ENCODE measurements around the gene STK40. TPM values are rescaled to one million over a fixed set of nuclear protein-coding genes. Genes with fewer than 3 reads are reported as not detected.

STK40 gene
- total and polyA plus RNA-seq, 2 experiments from 2014 or later, result 8.1 to 20.2 TPM

DNA sequence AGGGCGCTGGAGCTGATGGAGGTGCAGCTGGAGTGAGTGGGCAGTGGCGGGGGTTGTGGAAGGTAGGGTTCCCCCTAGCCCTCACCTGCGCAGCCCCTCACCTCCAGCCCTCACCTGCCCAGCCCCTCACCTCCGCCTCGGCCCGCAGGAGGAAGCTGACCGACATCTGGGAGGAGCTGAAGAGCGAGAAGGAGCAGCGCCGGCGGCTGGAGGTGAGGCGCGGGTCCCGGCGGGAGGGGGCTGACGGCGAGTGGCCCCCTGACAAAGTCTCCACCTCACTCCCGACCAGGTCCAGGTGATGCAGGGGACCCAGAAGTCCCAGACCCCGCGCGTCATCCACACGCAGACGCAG is 65.0 kb downstream of the STK40 start:
- H3K4me1 ChIP-seq (ENCODE audit: insufficient read depth), result peaks cover 18% of the 10 kb centered on the region
- ATAC-seq (peak; percentile 7), DNase-seq (ENCODE audit: low spot score) (peak; percentile 68)
- no peaks in the 10 kb centered on the region for H4K20me1 ChIP-seq (replicated peaks; ENCODE audit: insufficient read depth)
- Mint-ChIP-seq H3K27ac (peak overlapping the region; percentile 54), H3K36me3 (ENCODE audit: low read depth) (peaks cover under 1% of the 10 kb centered on the region), H3K27me3 (ENCODE audit: insufficient read depth, low read depth, poor library complexity) (peaks cover 35% of the 10 kb centered on the region), H3K4me3 (peak overlapping the region; percentile 80), H3K4me1 (peaks cover 15% of the 10 kb centered on the region), H3K9me3 (no peaks in the 10 kb centered on the region)
- no peaks in the 10 kb centered on the region for H3K36me3 ChIP-seq (ENCODE audit: insufficient read depth)
- H3K27ac ChIP-seq (ENCODE audit: low read depth), result peak overlapping the region; percentile 90
- peak overlapping the region; percentile 88 for H3K4me3 ChIP-seq
- H3K9me2 ChIP-seq (ENCODE audit: insufficient read depth), result no peaks in the 10 kb centered on the region; the same call in 1 of the 2 replicates
- peak overlapping the region; percentile 94 for H3K4me2 ChIP-seq
- no peaks in the 10 kb centered on the region for H3K79me2 ChIP-seq (replicated peaks; ENCODE audit: insufficient read depth)
- TF ChIP-seq POLR2AphosphoS5 (IDR thresholded peaks at IDR 0.05; ENCODE audit: low read depth), result no peak
- TF ChIP-seq, protein P1, sequence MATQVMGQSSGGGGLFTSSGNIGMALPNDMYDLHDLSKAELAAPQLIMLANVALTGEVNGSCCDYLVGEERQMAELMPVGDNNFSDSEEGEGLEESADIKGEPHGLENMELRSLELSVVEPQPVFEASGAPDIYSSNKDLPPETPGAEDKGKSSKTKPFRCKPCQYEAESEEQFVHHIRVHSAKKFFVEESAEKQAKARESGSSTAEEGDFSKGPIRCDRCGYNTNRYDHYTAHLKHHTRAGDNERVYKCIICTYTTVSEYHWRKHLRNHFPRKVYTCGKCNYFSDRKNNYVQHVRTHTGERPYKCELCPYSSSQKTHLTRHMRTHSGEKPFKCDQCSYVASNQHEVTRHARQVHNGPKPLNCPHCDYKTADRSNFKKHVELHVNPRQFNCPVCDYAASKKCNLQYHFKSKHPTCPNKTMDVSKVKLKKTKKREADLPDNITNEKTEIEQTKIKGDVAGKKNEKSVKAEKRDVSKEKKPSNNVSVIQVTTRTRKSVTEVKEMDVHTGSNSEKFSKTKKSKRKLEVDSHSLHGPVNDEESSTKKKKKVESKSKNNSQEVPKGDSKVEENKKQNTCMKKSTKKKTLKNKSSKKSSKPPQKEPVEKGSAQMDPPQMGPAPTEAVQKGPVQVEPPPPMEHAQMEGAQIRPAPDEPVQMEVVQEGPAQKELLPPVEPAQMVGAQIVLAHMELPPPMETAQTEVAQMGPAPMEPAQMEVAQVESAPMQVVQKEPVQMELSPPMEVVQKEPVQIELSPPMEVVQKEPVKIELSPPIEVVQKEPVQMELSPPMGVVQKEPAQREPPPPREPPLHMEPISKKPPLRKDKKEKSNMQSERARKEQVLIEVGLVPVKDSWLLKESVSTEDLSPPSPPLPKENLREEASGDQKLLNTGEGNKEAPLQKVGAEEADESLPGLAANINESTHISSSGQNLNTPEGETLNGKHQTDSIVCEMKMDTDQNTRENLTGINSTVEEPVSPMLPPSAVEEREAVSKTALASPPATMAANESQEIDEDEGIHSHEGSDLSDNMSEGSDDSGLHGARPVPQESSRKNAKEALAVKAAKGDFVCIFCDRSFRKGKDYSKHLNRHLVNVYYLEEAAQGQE (IDR thresholded peaks at IDR 0.05; ENCODE audit: unreplicated experiment), result no peak
- TF ChIP-seq, protein P2, sequence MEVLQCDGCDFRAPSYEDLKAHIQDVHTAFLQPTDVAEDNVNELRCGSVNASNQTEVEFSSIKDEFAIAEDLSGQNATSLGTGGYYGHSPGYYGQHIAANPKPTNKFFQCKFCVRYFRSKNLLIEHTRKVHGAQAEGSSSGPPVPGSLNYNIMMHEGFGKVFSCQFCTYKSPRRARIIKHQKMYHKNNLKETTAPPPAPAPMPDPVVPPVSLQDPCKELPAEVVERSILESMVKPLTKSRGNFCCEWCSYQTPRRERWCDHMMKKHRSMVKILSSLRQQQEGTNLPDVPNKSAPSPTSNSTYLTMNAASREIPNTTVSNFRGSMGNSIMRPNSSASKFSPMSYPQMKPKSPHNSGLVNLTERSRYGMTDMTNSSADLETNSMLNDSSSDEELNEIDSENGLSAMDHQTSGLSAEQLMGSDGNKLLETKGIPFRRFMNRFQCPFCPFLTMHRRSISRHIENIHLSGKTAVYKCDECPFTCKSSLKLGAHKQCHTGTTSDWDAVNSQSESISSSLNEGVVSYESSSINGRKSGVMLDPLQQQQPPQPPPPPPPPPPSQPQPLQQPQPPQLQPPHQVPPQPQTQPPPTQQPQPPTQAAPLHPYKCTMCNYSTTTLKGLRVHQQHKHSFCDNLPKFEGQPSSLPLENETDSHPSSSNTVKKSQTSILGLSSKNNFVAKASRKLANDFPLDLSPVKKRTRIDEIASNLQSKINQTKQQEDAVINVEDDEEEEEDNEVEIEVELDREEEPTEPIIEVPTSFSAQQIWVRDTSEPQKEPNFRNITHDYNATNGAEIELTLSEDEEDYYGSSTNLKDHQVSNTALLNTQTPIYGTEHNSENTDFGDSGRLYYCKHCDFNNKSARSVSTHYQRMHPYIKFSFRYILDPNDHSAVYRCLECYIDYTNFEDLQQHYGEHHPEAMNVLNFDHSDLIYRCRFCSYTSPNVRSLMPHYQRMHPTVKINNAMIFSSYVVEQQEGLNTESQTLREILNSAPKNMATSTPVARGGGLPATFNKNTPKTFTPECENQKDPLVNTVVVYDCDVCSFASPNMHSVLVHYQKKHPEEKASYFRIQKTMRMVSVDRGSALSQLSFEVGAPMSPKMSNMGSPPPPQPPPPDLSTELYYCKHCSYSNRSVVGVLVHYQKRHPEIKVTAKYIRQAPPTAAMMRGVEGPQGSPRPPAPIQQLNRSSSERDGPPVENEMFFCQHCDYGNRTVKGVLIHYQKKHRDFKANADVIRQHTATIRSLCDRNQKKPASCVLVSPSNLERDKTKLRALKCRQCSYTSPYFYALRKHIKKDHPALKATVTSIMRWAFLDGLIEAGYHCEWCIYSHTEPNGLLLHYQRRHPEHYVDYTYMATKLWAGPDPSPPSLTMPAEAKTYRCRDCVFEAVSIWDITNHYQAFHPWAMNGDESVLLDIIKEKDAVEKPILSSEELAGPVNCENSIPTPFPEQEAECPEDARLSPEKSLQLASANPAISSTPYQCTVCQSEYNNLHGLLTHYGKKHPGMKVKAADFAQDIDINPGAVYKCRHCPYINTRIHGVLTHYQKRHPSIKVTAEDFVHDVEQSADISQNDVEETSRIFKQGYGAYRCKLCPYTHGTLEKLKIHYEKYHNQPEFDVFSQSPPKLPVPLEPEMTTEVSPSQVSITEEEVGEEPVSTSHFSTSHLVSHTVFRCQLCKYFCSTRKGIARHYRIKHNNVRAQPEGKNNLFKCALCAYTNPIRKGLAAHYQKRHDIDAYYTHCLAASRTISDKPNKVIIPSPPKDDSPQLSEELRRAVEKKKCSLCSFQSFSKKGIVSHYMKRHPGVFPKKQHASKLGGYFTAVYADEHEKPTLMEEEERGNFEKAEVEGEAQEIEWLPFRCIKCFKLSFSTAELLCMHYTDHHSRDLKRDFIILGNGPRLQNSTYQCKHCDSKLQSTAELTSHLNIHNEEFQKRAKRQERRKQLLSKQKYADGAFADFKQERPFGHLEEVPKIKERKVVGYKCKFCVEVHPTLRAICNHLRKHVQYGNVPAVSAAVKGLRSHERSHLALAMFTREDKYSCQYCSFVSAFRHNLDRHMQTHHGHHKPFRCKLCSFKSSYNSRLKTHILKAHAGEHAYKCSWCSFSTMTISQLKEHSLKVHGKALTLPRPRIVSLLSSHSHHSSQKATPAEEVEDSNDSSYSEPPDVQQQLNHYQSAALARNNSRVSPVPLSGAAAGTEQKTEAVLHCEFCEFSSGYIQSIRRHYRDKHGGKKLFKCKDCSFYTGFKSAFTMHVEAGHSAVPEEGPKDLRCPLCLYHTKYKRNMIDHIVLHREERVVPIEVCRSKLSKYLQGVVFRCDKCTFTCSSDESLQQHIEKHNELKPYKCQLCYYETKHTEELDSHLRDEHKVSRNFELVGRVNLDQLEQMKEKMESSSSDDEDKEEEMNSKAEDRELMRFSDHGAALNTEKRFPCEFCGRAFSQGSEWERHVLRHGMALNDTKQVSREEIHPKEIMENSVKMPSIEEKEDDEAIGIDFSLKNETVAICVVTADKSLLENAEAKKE (CRISPR knock-in tag; IDR thresholded peaks at IDR 0.05), result no peak
- no peak for TF ChIP-seq STAT1 (IDR thresholded peaks at IDR 0.05; ENCODE audit: unreplicated experiment)
- no peak for TF ChIP-seq NANOG (IDR thresholded peaks at IDR 0.05; ENCODE audit: borderline replicate concordance)
- TF ChIP-seq EZH2 (IDR thresholded peaks at IDR 0.05; ENCODE audit: low read depth, unreplicated experiment), result no peak
- TF ChIP-seq ZNF331 (CRISPR knock-in tag; IDR thresholded peaks at IDR 0.05; ENCODE audit: low read depth), result no peak
- TF ChIP-seq, protein P3, sequence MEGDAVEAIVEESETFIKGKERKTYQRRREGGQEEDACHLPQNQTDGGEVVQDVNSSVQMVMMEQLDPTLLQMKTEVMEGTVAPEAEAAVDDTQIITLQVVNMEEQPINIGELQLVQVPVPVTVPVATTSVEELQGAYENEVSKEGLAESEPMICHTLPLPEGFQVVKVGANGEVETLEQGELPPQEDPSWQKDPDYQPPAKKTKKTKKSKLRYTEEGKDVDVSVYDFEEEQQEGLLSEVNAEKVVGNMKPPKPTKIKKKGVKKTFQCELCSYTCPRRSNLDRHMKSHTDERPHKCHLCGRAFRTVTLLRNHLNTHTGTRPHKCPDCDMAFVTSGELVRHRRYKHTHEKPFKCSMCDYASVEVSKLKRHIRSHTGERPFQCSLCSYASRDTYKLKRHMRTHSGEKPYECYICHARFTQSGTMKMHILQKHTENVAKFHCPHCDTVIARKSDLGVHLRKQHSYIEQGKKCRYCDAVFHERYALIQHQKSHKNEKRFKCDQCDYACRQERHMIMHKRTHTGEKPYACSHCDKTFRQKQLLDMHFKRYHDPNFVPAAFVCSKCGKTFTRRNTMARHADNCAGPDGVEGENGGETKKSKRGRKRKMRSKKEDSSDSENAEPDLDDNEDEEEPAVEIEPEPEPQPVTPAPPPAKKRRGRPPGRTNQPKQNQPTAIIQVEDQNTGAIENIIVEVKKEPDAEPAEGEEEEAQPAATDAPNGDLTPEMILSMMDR (conservative IDR thresholded peaks at IDR 0.05; ENCODE audit: low read depth in 2 of 2), result no peak
- TF ChIP-seq, protein P4, sequence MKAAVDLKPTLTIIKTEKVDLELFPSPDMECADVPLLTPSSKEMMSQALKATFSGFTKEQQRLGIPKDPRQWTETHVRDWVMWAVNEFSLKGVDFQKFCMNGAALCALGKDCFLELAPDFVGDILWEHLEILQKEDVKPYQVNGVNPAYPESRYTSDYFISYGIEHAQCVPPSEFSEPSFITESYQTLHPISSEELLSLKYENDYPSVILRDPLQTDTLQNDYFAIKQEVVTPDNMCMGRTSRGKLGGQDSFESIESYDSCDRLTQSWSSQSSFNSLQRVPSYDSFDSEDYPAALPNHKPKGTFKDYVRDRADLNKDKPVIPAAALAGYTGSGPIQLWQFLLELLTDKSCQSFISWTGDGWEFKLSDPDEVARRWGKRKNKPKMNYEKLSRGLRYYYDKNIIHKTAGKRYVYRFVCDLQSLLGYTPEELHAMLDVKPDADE (IDR thresholded peaks at IDR 0.05), result no peak
- no peak for TF ChIP-seq JUNB (IDR thresholded peaks at IDR 0.05; ENCODE audit: unreplicated experiment)
- no peak for TF ChIP-seq EZH2phosphoT487 (IDR thresholded peaks at IDR 0.05; ENCODE audit: unreplicated experiment)
- TF ChIP-seq CREB1 (CRISPR knock-in tag; IDR thresholded peaks at IDR 0.05; ENCODE audit: low read depth), result no peak
- no peak for TF ChIP-seq ZNF114 (CRISPR knock-in tag; IDR thresholded peaks at IDR 0.05)
- H2AFZ ChIP-seq, result peak overlapping the region; percentile 83
- H3F3A ChIP-seq (replicated peaks; ENCODE audit: low read depth), result peaks cover 22% of the 10 kb centered on the region
- H3K27me3 ChIP-seq (ENCODE audit: insufficient read depth), result peaks cover 47% of the 10 kb centered on the region
